Loucy (cell line): ENCODE results near the gene FOXL3.

Experiments
- H2AFZ ChIP-seq: fragments of 200-600 bp; sonication (generic); 2 replicates; pipeline ENCODE4 v1.6.0; 2016; ENCODE audit warnings: antibody characterized with exemption, mild to moderate bottlenecking, low read length, moderate library complexity
- H3F3A ChIP-seq: fragments of 200-600 bp; 2 replicates; pipeline ENCODE4 v1.6.0; 2016; ENCODE audit warnings: antibody characterized with exemption, low read depth, mild to moderate bottlenecking
- H3K27me3 ChIP-seq: fragments of 200-600 bp; sonication (generic); 2 replicates; pipeline ENCODE4 v1.6.1; 2014; ENCODE audit warnings: low read length, mild to moderate bottlenecking; ENCODE audit not compliant: insufficient read depth, poor library complexity, severe bottlenecking
- H3K36me3 ChIP-seq: fragments of 200-600 bp; sonication (generic); 2 replicates; pipeline ENCODE4 v1.6.1; 2016; ENCODE audit warnings: low read length; ENCODE audit not compliant: insufficient read depth
- H3K4me1 ChIP-seq: fragments of 200-600 bp; sonication (generic); 2 replicates; pipeline ENCODE4 v1.5.1; 2014; ENCODE audit warnings: low read length, mild to moderate bottlenecking; ENCODE audit not compliant: insufficient read depth, poor library complexity, severe bottlenecking
- H3K4me2 ChIP-seq: fragments of 200-600 bp; sonication (generic); 2 replicates; pipeline ENCODE4 v1.6.0; 2014; ENCODE audit warnings: antibody characterized with exemption, low read length, low read depth, mild to moderate bottlenecking; ENCODE audit not compliant: poor library complexity, severe bottlenecking
- H3K4me3 ChIP-seq: fragments of 200-600 bp; sonication (generic); 2 replicates; pipeline ENCODE4 v1.5.1; 2014; ENCODE audit warnings: low read length, mild to moderate bottlenecking, mixed read lengths; ENCODE audit not compliant: poor library complexity, severe bottlenecking
- H3K79me2 ChIP-seq: fragments of 200-600 bp; sonication (generic); 2 replicates; pipeline ENCODE4 v1.6.1; 2014; ENCODE audit warnings: low read length; ENCODE audit not compliant: insufficient read depth
- H3K9ac ChIP-seq: fragments of 200-600 bp; sonication (generic); 2 replicates; pipeline ENCODE4 v1.6.0; 2014; ENCODE audit warnings: mild to moderate bottlenecking, low read depth, low read length, moderate library complexity; ENCODE audit not compliant: poor library complexity, severe bottlenecking
- H3K9me2 ChIP-seq: fragments of 200-600 bp; sonication (generic); replicated peaks from 2 replicates; pipeline ENCODE4 v1.6.1; 2016; ENCODE audit warnings: low read depth, low read length, mixed read lengths
- H3K9me3 ChIP-seq: fragments of 200-600 bp; sonication (generic); 2 replicates; pipeline ENCODE4 v1.6.1; 2014; ENCODE audit warnings: mild to moderate bottlenecking, antibody characterized with exemption, low read length, low read depth; ENCODE audit not compliant: insufficient read depth
- H4K20me1 ChIP-seq: fragments of 200-600 bp; sonication (generic); 2 replicates; pipeline ENCODE4 v1.6.0; 2014; ENCODE audit warnings: antibody characterized with exemption, low read length, mild to moderate bottlenecking; ENCODE audit not compliant: insufficient read depth, poor library complexity, severe bottlenecking
- CTCF ChIP-seq: fragments of 200-600 bp; sonication (generic); conservative IDR thresholded peaks from 2 replicates; pipeline ENCODE4 v1.5.1; 2014; ENCODE audit warnings: mild to moderate bottlenecking, antibody characterized with exemption, low read length
- EZH2phosphoT487 ChIP-seq: fragments of 200-600 bp; IDR thresholded peaks from 2 replicates; pipeline ENCODE4 v1.6.1; 2018; ENCODE audit warnings: antibody characterized with exemption, mild to moderate bottlenecking, moderate library complexity, borderline replicate concordance

Gene FOXL3

GRCh38 chr7:290554-291372 lies 793 bp downstream of the FOXL3 start:
- H3K4me3 ChIP-seq = no peak overlapping the region
- no peak overlapping the region for H3K9ac ChIP-seq
- H3K27me3 ChIP-seq = no peaks in the 10 kb centered on the region
- no peaks in the 10 kb centered on the region for H3F3A ChIP-seq
- H3K9me2 ChIP-seq = no peaks in the 10 kb centered on the region
- H3K36me3 ChIP-seq = no peaks in the 10 kb centered on the region
- no peak for TF ChIP-seq CTCF
- TF ChIP-seq EZH2phosphoT487 = no peak
- no peaks in the 10 kb centered on the region for H3K4me1 ChIP-seq
- no peak overlapping the region for H2AFZ ChIP-seq
- peaks cover 37% of the 10 kb centered on the region; the same call in 1 of the 2 replicates for H3K9me3 ChIP-seq
- no peak overlapping the region for H3K4me2 ChIP-seq
- H3K79me2 ChIP-seq = no peaks in the 10 kb centered on the region
- no peaks in the 10 kb centered on the region for H4K20me1 ChIP-seq

GRCh38 chr7:291373-292092 lies 1.6 kb downstream of the FOXL3 start:
- TF ChIP-seq CTCF = no peak
- H3K4me1 ChIP-seq = no peaks in the 10 kb centered on the region
- no peaks in the 10 kb centered on the region for H3K9me2 ChIP-seq
- H3K4me3 ChIP-seq = no peak overlapping the region
- peaks cover 32% of the 10 kb centered on the region; the same call in 1 of the 2 replicates for H3K9me3 ChIP-seq
- H4K20me1 ChIP-seq = no peaks in the 10 kb centered on the region
- H3K27me3 ChIP-seq = no peaks in the 10 kb centered on the region
- no peak overlapping the region for H3K4me2 ChIP-seq
- H3F3A ChIP-seq = no peaks in the 10 kb centered on the region
- no peak overlapping the region for H2AFZ ChIP-seq
- no peaks in the 10 kb centered on the region for H3K36me3 ChIP-seq
- no peak overlapping the region for H3K9ac ChIP-seq
- H3K79me2 ChIP-seq = no peaks in the 10 kb centered on the region

- no peaks in the 10 kb centered on the region for H3K9me2 ChIP-seq
- no peaks in the 10 kb centered on the region for H4K20me1 ChIP-seq
- no peak overlapping the region for H2AFZ ChIP-seq
- no peaks in the 10 kb centered on the region for H3K36me3 ChIP-seq
- H3K4me3 ChIP-seq = no peak overlapping the region
- H3K9ac ChIP-seq = no peak overlapping the region
- H3F3A ChIP-seq = no peaks in the 10 kb centered on the region
- no peak for TF ChIP-seq CTCF
- TF ChIP-seq EZH2phosphoT487 = no peak
- H3K27me3 ChIP-seq = no peaks in the 10 kb centered on the region
- peaks cover 33% of the 10 kb centered on the region; the same call in 1 of the 2 replicates for H3K9me3 ChIP-seq
- H3K4me1 ChIP-seq = no peaks in the 10 kb centered on the region
- H3K4me2 ChIP-seq = no peak overlapping the region
- H3K79me2 ChIP-seq = no peaks in the 10 kb centered on the region
These were observed 2.3 kb downstream of the FOXL3 start for GRCh38 chr7:292226-292625.
